Measurements from ENCODE around the gene PCDHGB1. TPM values are rescaled to one million over a fixed set of nuclear protein-coding genes. Genes with fewer than 3 reads are reported as not detected.
"Not testable (repeated sequence)": the region's sequence is repeated elsewhere in the genome, so short reads cannot be mapped to it uniquely, and the experiment has no call there.

The PCDHGB1 gene
- total RNA-seq, 1 donor = 2.2 TPM

- H3K4me3 ChIP-seq (ENCODE audit: low read depth, low read length) = no peak overlapping the region
- DNase-seq (ENCODE audit: low read depth) = no peak
- no peak for TF ChIP-seq CTCF (IDR thresholded peaks at IDR 0.05; ENCODE audit: insufficient read depth, low read depth, low read length)
Measured at GRCh38 chr5:141393267-141393666, 43.4 kb downstream of the PCDHGB1 start.

GRCh38 chr5:141394401-141395187 is 44.7 kb downstream of the PCDHGB1 start:
- DNase-seq (ENCODE audit: low read depth); H3K4me3 ChIP-seq (ENCODE audit: low read depth, low read length): not testable (repeated sequence)

- peak; percentile 68 for TF ChIP-seq CTCF (IDR thresholded peaks at IDR 0.05; ENCODE audit: insufficient read depth, low read depth, low read length)
- peak; percentile 57 for DNase-seq (ENCODE audit: low read depth)
- peak within 1 kb of the TSS; percentile 54 for H3K4me3 ChIP-seq (ENCODE audit: low read depth, low read length)
Measured at GRCh38 chr5:141397756-141398551, 48.1 kb downstream of the PCDHGB1 start, which contains the start of gene PCDHGB5. Gene PCDHGB5 (plus strand): TSS chr5:141397947. CDS start chr5:141398128, 181 bp downstream.

GRCh38 chr5:141398608-141399007 is 48.7 kb downstream of the PCDHGB1 start:
- no peak for DNase-seq (ENCODE audit: low read depth)
- H3K4me3 ChIP-seq (ENCODE audit: low read depth, low read length) = peak overlapping the region; percentile 3
- TF ChIP-seq CTCF (IDR thresholded peaks at IDR 0.05; ENCODE audit: insufficient read depth, low read depth, low read length) = no peak

GRCh38 chr5:141399555-141400258 is 49.8 kb downstream of the PCDHGB1 start:
- no peak overlapping the region for H3K4me3 ChIP-seq (ENCODE audit: low read depth, low read length)
- TF ChIP-seq CTCF (IDR thresholded peaks at IDR 0.05; ENCODE audit: insufficient read depth, low read depth, low read length) = no peak
- no peak for DNase-seq (ENCODE audit: low read depth)

Other genes starting within 250 kb of the PCDHGB1 start
- 0.32 and 0.43 TPM in 2 replicates for gene PCDHB3, start 249.6 kb upstream of the PCDHGB1 start, total RNA-seq
- gene PCDHB4, start 228.3 kb upstream of the PCDHGB1 start, total RNA-seq = under 0.01 TPM in 2 replicates
- gene PCDHB5, start 214.9 kb upstream of the PCDHGB1 start, total RNA-seq = under 0.01 and 0.32 TPM in 2 replicates
- gene PCDHB6, start 200.0 kb upstream of the PCDHGB1 start, total RNA-seq = under 0.01 TPM in 2 replicates
- gene PCDHB7, start 177.5 kb upstream of the PCDHGB1 start, total RNA-seq = under 0.01 and 0.43 TPM in 2 replicates
- under 0.01 TPM in 2 replicates for gene PCDHB8, start 172.3 kb upstream of the PCDHGB1 start, total RNA-seq
- under 0.01 and 0.32 TPM in 2 replicates for gene PCDHB16, start 167.7 kb upstream of the PCDHGB1 start, total RNA-seq
- gene PCDHB9, start 162.9 kb upstream of the PCDHGB1 start, total RNA-seq = under 0.01 and 0.64 TPM in 2 replicates
- gene PCDHB10, start 157.7 kb upstream of the PCDHGB1 start, total RNA-seq = under 0.01 and 0.32 TPM in 2 replicates
- gene PCDHB11, start 150.5 kb upstream of the PCDHGB1 start, total RNA-seq = 0.32 TPM in 1 of 2 replicates, not detected in the other
- gene PCDHB12, start 141.4 kb upstream of the PCDHGB1 start, total RNA-seq = under 0.01 TPM in 1 of 2 replicates, not detected in the other
- gene PCDHB13, start 136.2 kb upstream of the PCDHGB1 start, total RNA-seq = under 0.01 and 0.32 TPM in 2 replicates
- gene PCDHB14, start 126.8 kb upstream of the PCDHGB1 start, total RNA-seq = 0.32 and 0.43 TPM in 2 replicates
- under 0.01 TPM in 2 replicates for gene PCDHB15, start 104.7 kb upstream of the PCDHGB1 start, total RNA-seq
- gene SLC25A2, start 46.0 kb upstream of the PCDHGB1 start, total RNA-seq = under 0.01 and 0.64 TPM in 2 replicates
- gene TAF7, start 29.3 kb upstream of the PCDHGB1 start, total RNA-seq = 49.3 and 73.0 TPM in 2 replicates
- 0.64 and 0.86 TPM in 2 replicates for gene PCDHGA1, start 19.6 kb upstream of the PCDHGB1 start, total RNA-seq
- 2.6 and 3.0 TPM in 2 replicates for gene PCDHGA2, start 11.3 kb upstream of the PCDHGB1 start, total RNA-seq
- 3.2 and 4.3 TPM in 2 replicates for gene PCDHGA3, start 6.3 kb upstream of the PCDHGB1 start, total RNA-seq
- gene PCDHGA4, start 4.9 kb downstream of the PCDHGB1 start, total RNA-seq = 4.5 and 7.3 TPM in 2 replicates
- gene PCDHGB2, start 9.9 kb downstream of the PCDHGB1 start, total RNA-seq = 2.3 and 2.6 TPM in 2 replicates
- 1.3 and 1.9 TPM in 2 replicates for gene PCDHGA5, start 14.1 kb downstream of the PCDHGB1 start, total RNA-seq
- gene PCDHGB3, start 20.1 kb downstream of the PCDHGB1 start, total RNA-seq = 3.9 and 5.2 TPM in 2 replicates
- gene PCDHGA6, start 23.8 kb downstream of the PCDHGB1 start, total RNA-seq = 4.7 and 4.8 TPM in 2 replicates
- 3.5 and 4.5 TPM in 2 replicates for gene PCDHGA7, start 32.6 kb downstream of the PCDHGB1 start, total RNA-seq
- gene PCDHGB4, start 37.6 kb downstream of the PCDHGB1 start, total RNA-seq = 11.0 and 13.4 TPM in 2 replicates
- gene PCDHGA8, start 42.5 kb downstream of the PCDHGB1 start, total RNA-seq = 3.0 and 3.2 TPM in 2 replicates
- gene PCDHGB5, start 47.8 kb downstream of the PCDHGB1 start, total RNA-seq = 23.2 and 25.0 TPM in 2 replicates
- gene PCDHGA9, start 52.7 kb downstream of the PCDHGB1 start, total RNA-seq = 4.7 and 5.2 TPM in 2 replicates
- 4.2 and 4.3 TPM in 2 replicates for gene PCDHGB6, start 57.9 kb downstream of the PCDHGB1 start, total RNA-seq
- 11.7 and 12.2 TPM in 2 replicates for gene PCDHGA10, start 62.9 kb downstream of the PCDHGB1 start, total RNA-seq
- gene PCDHGB7, start 67.6 kb downstream of the PCDHGB1 start, total RNA-seq = 11.2 and 12.6 TPM in 2 replicates
- 11.0 and 15.5 TPM in 2 replicates for gene PCDHGA11, start 71.0 kb downstream of the PCDHGB1 start, total RNA-seq
- 15.5 and 18.7 TPM in 2 replicates for gene PCDHGA12, start 80.4 kb downstream of the PCDHGB1 start, total RNA-seq
- 35.4 and 36.3 TPM in 2 replicates for gene PCDHGC3, start 125.9 kb downstream of the PCDHGB1 start, total RNA-seq
- gene PCDHGC4, start 134.9 kb downstream of the PCDHGB1 start, total RNA-seq = 2.6 and 2.9 TPM in 2 replicates
- gene PCDHGC5, start 139.0 kb downstream of the PCDHGB1 start, total RNA-seq = 2.6 TPM in 2 replicates

All from fibroblast of villous mesenchyme (primary cell).